ENCODE results near the gene CELF4.

CELF4 gene

GRCh38 chr18:37389684-37390368 is 175.8 kb downstream of the CELF4 start:
- no peak overlapping the region for H3K4me3 ChIP-seq (ENCODE audit: low read length)
- WGBS (ENCODE audit: insufficient coverage, insufficient read length): no CpG with 5 or more reads among the region's 19 CpGs

GRCh38 chr18:37389041-37389440 is 176.6 kb downstream of the CELF4 start:
- Histone ChIP-seq H3K36me3 (ENCODE audit: control insufficient read depth, insufficient read depth, low read length) (no peaks in the 10 kb centered on the region), H3K27me3 (ENCODE audit: control insufficient read depth, insufficient read depth, low read length) (peaks cover 3% of the 10 kb centered on the region), H3K4me1 (ENCODE audit: control insufficient read depth, insufficient read depth, low read length) (peaks cover 6% of the 10 kb centered on the region), H3K9me3 (ENCODE audit: control insufficient read depth, insufficient read depth, low read length) (no peaks in the 10 kb centered on the region), H3K27ac (ENCODE audit: low read length) (no peak overlapping the region), H3K4me3 (ENCODE audit: low read length) (no peak overlapping the region)
- WGBS (ENCODE audit: insufficient coverage, insufficient read length): no CpG with 5 or more reads among the region's 5 CpGs
- no peak for DNase-seq (ENCODE audit: low read depth, low spot score)

More at GRCh38 chr18:37389684-37390368, 175.8 kb downstream of the CELF4 start:
- no peaks in the 10 kb centered on the region for H3K9me3 ChIP-seq (ENCODE audit: control insufficient read depth, insufficient read depth, low read length)
- DNase-seq (ENCODE audit: low read depth, low spot score): no peak
- H3K36me3 ChIP-seq (ENCODE audit: control insufficient read depth, insufficient read depth, low read length): no peaks in the 10 kb centered on the region
- H3K27ac ChIP-seq (ENCODE audit: low read length): no peak overlapping the region
- peaks cover 3% of the 10 kb centered on the region for H3K27me3 ChIP-seq (ENCODE audit: control insufficient read depth, insufficient read depth, low read length)
- H3K4me1 ChIP-seq (ENCODE audit: control insufficient read depth, insufficient read depth, low read length): peaks cover 6% of the 10 kb centered on the region

GRCh38 chr18:37388413-37388812 is 177.2 kb downstream of the CELF4 start:
- no peak for DNase-seq (ENCODE audit: low read depth, low spot score)
- no peak overlapping the region for H3K4me3 ChIP-seq (ENCODE audit: low read length)
- no peaks in the 10 kb centered on the region for H3K9me3 ChIP-seq (ENCODE audit: control insufficient read depth, insufficient read depth, low read length)
- WGBS (ENCODE audit: insufficient coverage, insufficient read length): no CpG with 5 or more reads among the region's 5 CpGs
- no peak overlapping the region for H3K27ac ChIP-seq (ENCODE audit: low read length)
- no peaks in the 10 kb centered on the region for H3K36me3 ChIP-seq (ENCODE audit: control insufficient read depth, insufficient read depth, low read length)
- H3K27me3 ChIP-seq (ENCODE audit: control insufficient read depth, insufficient read depth, low read length): peaks cover 3% of the 10 kb centered on the region
- peaks cover 8% of the 10 kb centered on the region for H3K4me1 ChIP-seq (ENCODE audit: control insufficient read depth, insufficient read depth, low read length)

GRCh38 chr18:37385846-37386778 is 179.5 kb downstream of the CELF4 start:
- Histone ChIP-seq H3K27ac (ENCODE audit: low read length) (no peak overlapping the region), H3K9me3 (ENCODE audit: control insufficient read depth, insufficient read depth, low read length) (no peaks in the 10 kb centered on the region), H3K27me3 (ENCODE audit: control insufficient read depth, insufficient read depth, low read length) (no peaks in the 10 kb centered on the region), H3K4me1 (ENCODE audit: control insufficient read depth, insufficient read depth, low read length) (peaks cover 3% of the 10 kb centered on the region), H3K4me3 (ENCODE audit: low read length) (no peak overlapping the region), H3K36me3 (ENCODE audit: control insufficient read depth, insufficient read depth, low read length) (no peaks in the 10 kb centered on the region)
- WGBS (ENCODE audit: insufficient coverage, insufficient read length): no CpG with 5 or more reads among the region's 9 CpGs
- no peak for DNase-seq (ENCODE audit: low read depth, low spot score)

- Histone ChIP-seq H3K36me3 (ENCODE audit: control insufficient read depth, insufficient read depth, low read length) (no peaks in the 10 kb centered on the region), H3K9me3 (ENCODE audit: control insufficient read depth, insufficient read depth, low read length) (no peaks in the 10 kb centered on the region), H3K4me1 (ENCODE audit: control insufficient read depth, insufficient read depth, low read length) (peaks cover 3% of the 10 kb centered on the region), H3K27me3 (ENCODE audit: control insufficient read depth, insufficient read depth, low read length) (no peaks in the 10 kb centered on the region), H3K4me3 (ENCODE audit: low read length) (no peak overlapping the region), H3K27ac (ENCODE audit: low read length) (no peak overlapping the region)
- WGBS (ENCODE audit: insufficient coverage, insufficient read length): no CpG with 5 or more reads among the region's 17 CpGs
- DNase-seq (ENCODE audit: low read depth, low spot score): no peak
Measured at GRCh38 chr18:37383846-37384595, 181.6 kb downstream of the CELF4 start.

- H3K27me3 ChIP-seq (ENCODE audit: control insufficient read depth, insufficient read depth, low read length): no peaks in the 10 kb centered on the region
- no peak overlapping the region for H3K27ac ChIP-seq (ENCODE audit: low read length)
- H3K36me3 ChIP-seq (ENCODE audit: control insufficient read depth, insufficient read depth, low read length): no peaks in the 10 kb centered on the region
- H3K4me1 ChIP-seq (ENCODE audit: control insufficient read depth, insufficient read depth, low read length): peaks cover 3% of the 10 kb centered on the region
- no CpG with 5 or more reads among the region's 8 CpGs for WGBS (ENCODE audit: insufficient coverage, insufficient read length)
- no peak overlapping the region for H3K4me3 ChIP-seq (ENCODE audit: low read length)
- no peaks in the 10 kb centered on the region for H3K9me3 ChIP-seq (ENCODE audit: control insufficient read depth, insufficient read depth, low read length)
- no peak for DNase-seq (ENCODE audit: low read depth, low spot score)
Measured at GRCh38 chr18:37383036-37383785, 182.4 kb downstream of the CELF4 start.

GRCh38 chr18:37381554-37381953 is 184.0 kb downstream of the CELF4 start:
- H3K27ac ChIP-seq (ENCODE audit: low read length): no peak overlapping the region
- no CpG with 5 or more reads among the region's 2 CpGs for WGBS (ENCODE audit: insufficient coverage, insufficient read length)
- DNase-seq (ENCODE audit: low read depth, low spot score): no peak
- H3K4me3 ChIP-seq (ENCODE audit: low read length): no peak overlapping the region
- no peaks in the 10 kb centered on the region for H3K27me3 ChIP-seq (ENCODE audit: control insufficient read depth, insufficient read depth, low read length)
- no peaks in the 10 kb centered on the region for H3K36me3 ChIP-seq (ENCODE audit: control insufficient read depth, insufficient read depth, low read length)
- H3K9me3 ChIP-seq (ENCODE audit: control insufficient read depth, insufficient read depth, low read length): no peaks in the 10 kb centered on the region
- peaks cover 3% of the 10 kb centered on the region for H3K4me1 ChIP-seq (ENCODE audit: control insufficient read depth, insufficient read depth, low read length)

GRCh38 chr18:37380546-37381110 is 185.0 kb downstream of the CELF4 start:
- Histone ChIP-seq H3K27ac (ENCODE audit: low read length) (no peak overlapping the region), H3K4me3 (ENCODE audit: low read length) (no peak overlapping the region), H3K27me3 (ENCODE audit: control insufficient read depth, insufficient read depth, low read length) (no peaks in the 10 kb centered on the region), H3K4me1 (ENCODE audit: control insufficient read depth, insufficient read depth, low read length) (peaks cover 3% of the 10 kb centered on the region), H3K36me3 (ENCODE audit: control insufficient read depth, insufficient read depth, low read length) (no peaks in the 10 kb centered on the region), H3K9me3 (ENCODE audit: control insufficient read depth, insufficient read depth, low read length) (no peaks in the 10 kb centered on the region)
- DNase-seq (ENCODE audit: low read depth, low spot score): no peak

GRCh38 chr18:37378336-37379010 is 187.1 kb downstream of the CELF4 start:
- Histone ChIP-seq H3K27me3 (ENCODE audit: control insufficient read depth, insufficient read depth, low read length) (no peaks in the 10 kb centered on the region), H3K36me3 (ENCODE audit: control insufficient read depth, insufficient read depth, low read length) (no peaks in the 10 kb centered on the region)
- no CpG with 5 or more reads among the region's 11 CpGs for WGBS (ENCODE audit: insufficient coverage, insufficient read length)

More at GRCh38 chr18:37378336-37379010, 187.1 kb downstream of the CELF4 start:
- no peaks in the 10 kb centered on the region for H3K9me3 ChIP-seq (ENCODE audit: control insufficient read depth, insufficient read depth, low read length)
- no peaks in the 10 kb centered on the region for H3K4me1 ChIP-seq (ENCODE audit: control insufficient read depth, insufficient read depth, low read length)
- H3K27ac ChIP-seq (ENCODE audit: low read length): no peak overlapping the region
- DNase-seq (ENCODE audit: low read depth, low spot score): no peak
- H3K4me3 ChIP-seq (ENCODE audit: low read length): no peak overlapping the region
